Measurements from ENCODE around the gene SLC2A1. TPM values are rescaled to one million over a fixed set of nuclear protein-coding genes. Genes with fewer than 3 reads are reported as not detected.

The SLC2A1 gene
- total RNA-seq, 2 experiments from 2014 or later, result 158 to 162 TPM

DNA sequence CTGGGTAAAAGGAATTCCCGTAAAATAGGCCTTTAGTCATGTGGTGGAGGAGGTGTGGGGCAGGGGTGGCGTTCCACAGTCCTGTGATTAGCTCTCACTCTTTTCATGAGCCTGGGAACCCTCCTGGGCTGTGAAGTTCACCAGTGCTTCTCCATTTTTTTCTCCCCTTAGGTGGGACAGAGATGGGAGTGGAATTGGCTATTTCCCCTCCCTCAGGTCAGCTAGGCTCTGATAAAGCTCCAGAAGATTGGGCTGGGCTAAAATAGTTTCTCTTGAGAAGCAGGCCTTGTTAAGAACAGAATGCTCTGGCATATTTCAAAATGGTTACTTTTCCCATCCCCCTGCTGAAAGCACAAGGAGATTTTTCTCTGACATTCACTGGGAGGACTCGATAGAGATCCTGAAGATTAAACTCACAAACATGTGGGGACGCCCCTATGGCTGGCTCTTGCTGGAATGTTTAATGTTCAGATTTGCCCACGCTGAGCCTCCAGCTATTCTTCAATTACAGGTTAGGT lies 33.4 kb upstream of the SLC2A1 start:
- no peaks in the 10 kb centered on the region for H3K27me3 Mint-ChIP-seq
- no peak overlapping the region for H3K27ac Mint-ChIP-seq
- POLR2A ChIA-PET, result no interaction called here
- H3K9me3 Mint-ChIP-seq, result peaks cover 8% of the 10 kb centered on the region
- TF ChIP-seq, protein P1, sequence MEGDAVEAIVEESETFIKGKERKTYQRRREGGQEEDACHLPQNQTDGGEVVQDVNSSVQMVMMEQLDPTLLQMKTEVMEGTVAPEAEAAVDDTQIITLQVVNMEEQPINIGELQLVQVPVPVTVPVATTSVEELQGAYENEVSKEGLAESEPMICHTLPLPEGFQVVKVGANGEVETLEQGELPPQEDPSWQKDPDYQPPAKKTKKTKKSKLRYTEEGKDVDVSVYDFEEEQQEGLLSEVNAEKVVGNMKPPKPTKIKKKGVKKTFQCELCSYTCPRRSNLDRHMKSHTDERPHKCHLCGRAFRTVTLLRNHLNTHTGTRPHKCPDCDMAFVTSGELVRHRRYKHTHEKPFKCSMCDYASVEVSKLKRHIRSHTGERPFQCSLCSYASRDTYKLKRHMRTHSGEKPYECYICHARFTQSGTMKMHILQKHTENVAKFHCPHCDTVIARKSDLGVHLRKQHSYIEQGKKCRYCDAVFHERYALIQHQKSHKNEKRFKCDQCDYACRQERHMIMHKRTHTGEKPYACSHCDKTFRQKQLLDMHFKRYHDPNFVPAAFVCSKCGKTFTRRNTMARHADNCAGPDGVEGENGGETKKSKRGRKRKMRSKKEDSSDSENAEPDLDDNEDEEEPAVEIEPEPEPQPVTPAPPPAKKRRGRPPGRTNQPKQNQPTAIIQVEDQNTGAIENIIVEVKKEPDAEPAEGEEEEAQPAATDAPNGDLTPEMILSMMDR (IDR thresholded peaks at IDR 0.05), result no peak
- H3K4me1 Mint-ChIP-seq (ENCODE audit: low read depth), result no peaks in the 10 kb centered on the region
- H3K4me3 Mint-ChIP-seq, result no peak overlapping the region
- DNase-seq (no peak), ATAC-seq (no peak)
- intact Hi-C loops (cut with micrococcal nuclease), result no loop called here
- H3K36me3 Mint-ChIP-seq (ENCODE audit: low read depth), result peaks cover 2% of the 10 kb centered on the region
- CTCF ChIA-PET, result no interaction called here

DNA sequence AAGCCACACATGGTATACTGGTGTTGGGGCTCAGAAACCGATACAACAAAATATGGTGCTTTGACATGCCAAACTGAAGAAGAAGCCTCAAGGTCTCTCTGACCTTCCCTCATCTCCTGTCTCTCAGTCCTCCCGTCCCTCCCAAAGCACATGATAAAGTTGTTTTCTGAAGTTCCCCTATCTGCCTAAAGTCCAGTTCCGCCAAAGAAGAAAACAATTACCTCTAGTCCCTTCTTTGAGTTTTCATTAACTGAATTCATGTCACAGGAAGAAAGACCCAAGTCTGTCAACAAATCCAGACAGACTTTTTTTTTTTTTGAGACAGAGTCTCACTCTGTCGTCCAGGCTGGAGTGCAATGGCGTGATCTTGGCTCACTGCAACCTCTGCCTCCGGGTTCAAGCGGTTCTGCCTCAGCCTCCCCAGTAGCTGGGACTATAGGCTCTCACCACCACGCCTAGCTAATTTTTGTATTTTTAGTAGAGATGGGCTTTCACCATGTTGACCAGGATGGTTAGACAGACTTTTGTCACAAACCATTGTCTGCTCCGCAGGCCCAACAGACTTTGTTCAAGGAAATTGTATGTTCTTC lies 32.2 kb upstream of the SLC2A1 start:
- ChIA-PET CTCF (interaction anchor here (1.0 kb wide), 1 partner anchor 232 kb away, joined by 3 read pairs; no protein-coding TSS in a partner anchor), POLR2A (no interaction called here)
- Mint-ChIP-seq H3K4me1 (ENCODE audit: low read depth) (no peaks in the 10 kb centered on the region), H3K27ac (no peak overlapping the region), H3K4me3 (no peak overlapping the region), H3K9me3 (peaks cover 8% of the 10 kb centered on the region), H3K27me3 (no peaks in the 10 kb centered on the region), H3K36me3 (ENCODE audit: low read depth) (peaks cover 2% of the 10 kb centered on the region)
- no peak for ATAC-seq
- TF ChIP-seq, protein P1 (IDR thresholded peaks at IDR 0.05), result no peak
- no peak for DNase-seq
- intact Hi-C loops (cut with micrococcal nuclease), result no loop called here

DNA sequence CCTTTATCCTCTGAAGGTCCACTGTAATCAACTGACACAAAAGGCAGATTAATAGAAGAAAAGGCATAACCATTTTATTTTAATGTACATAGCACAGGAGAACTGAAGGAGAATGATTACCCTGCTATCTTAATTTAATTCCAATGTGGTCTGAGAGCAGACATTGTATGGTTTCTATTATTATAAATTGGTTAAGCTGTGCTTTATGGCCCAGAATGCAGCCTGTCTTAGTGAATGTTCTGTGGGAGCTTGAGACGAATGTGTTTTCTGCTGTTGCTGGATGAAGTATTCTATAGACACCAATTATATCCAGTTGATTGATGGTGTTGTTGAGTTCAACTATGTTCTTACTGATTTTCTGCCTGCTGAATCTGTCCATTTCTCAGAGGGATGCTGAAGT lies 25.0 kb upstream of the SLC2A1 start:
- no peak overlapping the region for H3K4me3 Mint-ChIP-seq
- POLR2A ChIA-PET, result interaction anchor here (0.6 to 1.2 kb wide), 2 partner anchors 9 to 47 kb away, joined by 3 to 4 read pairs; no protein-coding TSS in a partner anchor
- no peak for ATAC-seq

DNA sequence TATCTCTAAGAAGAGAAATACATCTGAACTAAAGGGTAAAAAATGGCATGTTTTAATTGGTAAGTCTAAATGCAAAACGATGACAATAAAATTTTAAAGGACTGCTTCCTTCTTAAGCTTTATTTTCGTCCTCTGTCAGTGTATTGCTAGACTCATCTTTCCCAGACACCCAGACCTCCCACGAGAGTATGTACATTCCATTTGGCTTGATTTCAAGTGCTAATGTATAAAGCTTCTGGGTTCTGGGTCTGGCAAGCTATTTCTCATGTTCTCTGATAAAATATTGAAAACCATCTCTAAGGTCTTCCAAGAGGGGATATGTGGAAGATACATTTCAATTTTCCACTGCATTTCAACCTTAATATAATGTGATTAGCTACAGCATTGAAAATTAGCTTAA lies 24.6 kb upstream of the SLC2A1 start:
- CTCF ChIA-PET, result interaction anchor here (1.9 kb wide), 1 partner anchor 91 kb away, joined by 7 read pairs; no protein-coding TSS in a partner anchor
- ATAC-seq (no peak), DNase-seq (no peak)
- POLR2A ChIA-PET, result interaction anchor here (0.6 to 1.2 kb wide), 2 partner anchors 9 to 46 kb away, joined by 3 to 4 read pairs; no protein-coding TSS in a partner anchor
- no peaks in the 10 kb centered on the region for H3K36me3 Mint-ChIP-seq (ENCODE audit: low read depth)
- no peaks in the 10 kb centered on the region for H3K9me3 Mint-ChIP-seq
- H3K27me3 Mint-ChIP-seq, result no peaks in the 10 kb centered on the region
- intact Hi-C loops (cut with micrococcal nuclease), result no loop called here
- H3K27ac Mint-ChIP-seq, result no peak overlapping the region
- H3K4me1 Mint-ChIP-seq (ENCODE audit: low read depth), result no peaks in the 10 kb centered on the region
- no peak overlapping the region for H3K4me3 Mint-ChIP-seq
- TF ChIP-seq, protein P1 (IDR thresholded peaks at IDR 0.05), result no peak

More for the DNA sequence above, 25.0 kb upstream of the SLC2A1 start:
- intact Hi-C loops (cut with micrococcal nuclease), result no loop called here
- Mint-ChIP-seq H3K9me3 (no peaks in the 10 kb centered on the region), H3K4me1 (ENCODE audit: low read depth) (no peaks in the 10 kb centered on the region), H3K27me3 (no peaks in the 10 kb centered on the region), H3K27ac (no peak overlapping the region), H3K36me3 (ENCODE audit: low read depth) (no peaks in the 10 kb centered on the region)
- DNase-seq, result no peak
- CTCF ChIA-PET, result interaction anchor here (1.9 kb wide), 1 partner anchor 90 kb away, joined by 7 read pairs; no protein-coding TSS in a partner anchor
- TF ChIP-seq, protein P1 (IDR thresholded peaks at IDR 0.05), result no peak

DNA sequence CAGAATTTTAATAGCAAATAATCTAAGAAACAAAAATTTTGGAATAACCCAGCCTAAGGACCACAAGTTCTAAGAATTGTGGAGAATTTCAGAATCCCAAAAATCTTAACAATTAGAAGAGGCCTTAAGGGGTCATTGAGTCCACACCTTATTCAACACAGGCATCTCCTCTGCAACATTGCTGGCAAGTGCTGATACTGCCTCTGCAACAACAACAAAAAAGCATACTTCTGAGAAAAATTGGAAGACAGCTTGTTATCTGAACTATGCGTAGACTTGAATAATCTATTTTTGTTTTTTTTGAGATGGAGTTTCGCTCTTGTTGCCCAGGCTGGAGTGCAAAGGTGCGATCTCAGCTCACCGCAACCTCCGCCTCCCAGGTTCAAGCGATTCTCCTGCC lies 24.0 kb upstream of the SLC2A1 start:
- POLR2A ChIA-PET, result no interaction called here
- intact Hi-C loops (cut with micrococcal nuclease), result no loop called here
- H3K27ac Mint-ChIP-seq, result no peak overlapping the region
- DNase-seq (no peak), ATAC-seq (no peak)
- H3K36me3 Mint-ChIP-seq (ENCODE audit: low read depth), result no peaks in the 10 kb centered on the region
- no peaks in the 10 kb centered on the region for H3K9me3 Mint-ChIP-seq
- CTCF ChIA-PET, result no interaction called here
- H3K27me3 Mint-ChIP-seq, result no peaks in the 10 kb centered on the region
- H3K4me1 Mint-ChIP-seq (ENCODE audit: low read depth), result no peaks in the 10 kb centered on the region
- H3K4me3 Mint-ChIP-seq, result no peak overlapping the region
- TF ChIP-seq, protein P1 (IDR thresholded peaks at IDR 0.05), result no peak

Measured in activated CD8-positive, alpha-beta T cell treated with anti-CD3 and anti-CD28 coated beads for 36 hours (primary cell).